LNCAP (cell line): ENCODE data around the gene CD47.

Source experiments
- CTCF ChIP-seq: fragments of 450-650 bp; IDR thresholded peaks from 2 replicates; pipeline ENCODE4 v1.5.1; 2017; ENCODE audit warnings: mild to moderate bottlenecking

The CD47 gene

GRCh38 chr3:108110934-108111333 is 20.1 kb upstream of the CD47 start:
- no peak for TF ChIP-seq CTCF

DNA sequence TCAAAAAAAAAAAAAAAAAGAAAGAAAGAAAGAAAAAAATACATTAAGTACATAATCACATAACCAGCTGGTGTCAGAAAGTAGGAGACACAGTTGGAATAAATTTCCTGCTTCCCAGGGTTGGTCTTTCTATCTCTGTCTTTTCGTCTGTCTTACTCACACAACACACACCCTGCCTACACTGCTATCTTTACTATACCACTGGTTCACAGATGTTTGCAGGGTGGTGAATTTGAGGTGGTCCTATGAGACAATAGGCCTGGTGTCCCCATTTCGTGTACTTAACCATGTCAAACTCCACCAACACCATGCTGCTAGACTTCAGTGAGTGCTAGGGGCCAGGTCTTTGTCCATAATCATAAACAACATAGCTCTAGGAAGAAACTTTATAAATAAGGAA is 17.6 kb upstream of the CD47 start:
- TF ChIP-seq CTCF: no peak

GRCh38 chr3:108106449-108106848 is 15.6 kb upstream of the CD47 start:
- TF ChIP-seq CTCF: no peak

DNA sequence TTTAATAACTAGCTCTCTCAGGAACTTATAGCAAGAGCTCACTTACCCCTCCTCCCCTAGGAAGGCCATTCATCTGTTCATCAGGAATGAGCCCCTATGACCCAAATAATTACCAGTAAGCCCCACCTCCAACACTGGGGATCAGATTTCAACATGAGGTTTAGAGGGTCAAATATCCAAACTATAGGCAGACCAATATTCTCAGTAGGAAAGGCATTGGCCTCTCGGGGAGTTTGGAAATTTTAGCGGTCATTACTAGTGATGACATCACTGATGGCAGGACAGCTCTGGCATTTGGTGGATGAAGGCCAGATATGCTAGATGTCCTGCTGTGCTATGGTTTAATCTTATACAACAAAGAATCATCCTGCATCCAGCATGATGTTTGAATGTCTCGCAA is 15.2 kb upstream of the CD47 start:
- TF ChIP-seq CTCF: no peak

DNA sequence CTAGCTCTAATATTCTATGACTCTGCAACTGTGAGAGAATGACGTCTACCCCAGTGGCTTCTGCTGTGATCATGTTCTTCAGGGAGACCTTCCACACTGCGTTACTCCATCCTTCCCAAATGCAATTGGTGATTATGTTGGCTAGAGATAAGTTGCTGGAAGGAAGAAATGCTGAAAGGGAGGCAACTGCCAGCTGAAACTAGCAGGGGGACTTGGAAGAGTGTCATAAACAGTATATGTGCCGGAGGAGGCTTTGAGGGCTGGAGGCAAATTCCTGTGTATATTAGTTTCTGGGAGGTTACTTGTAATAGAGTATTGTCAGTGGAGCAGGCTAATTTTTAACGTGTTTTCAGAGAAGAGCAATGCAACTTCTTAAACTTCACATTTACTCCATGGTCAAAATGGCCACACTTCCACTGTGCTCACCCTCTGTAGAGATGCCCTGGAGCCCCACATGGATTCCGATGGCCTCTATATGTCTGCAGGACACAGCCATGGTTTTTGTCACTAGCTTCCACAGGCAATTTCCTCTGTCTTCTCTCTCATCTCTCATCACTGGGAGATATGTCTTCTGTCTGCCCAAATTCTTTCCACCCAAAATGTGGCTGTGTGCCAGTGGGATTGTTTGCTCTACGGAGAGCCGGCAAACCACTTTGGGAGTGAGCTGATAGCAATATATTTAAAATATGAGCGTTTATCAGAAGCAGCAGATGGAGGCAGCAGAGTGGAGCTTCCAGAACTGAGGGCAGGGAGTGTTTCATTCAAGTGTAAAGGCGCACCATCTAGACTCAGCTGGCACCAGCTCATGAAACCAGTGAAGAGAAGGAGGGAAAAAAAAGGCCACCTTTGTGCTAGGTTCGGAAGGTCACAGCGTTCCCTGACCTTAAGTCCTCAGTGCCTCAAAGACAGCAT is 13.3 kb upstream of the CD47 start:
- no peak for TF ChIP-seq CTCF

DNA sequence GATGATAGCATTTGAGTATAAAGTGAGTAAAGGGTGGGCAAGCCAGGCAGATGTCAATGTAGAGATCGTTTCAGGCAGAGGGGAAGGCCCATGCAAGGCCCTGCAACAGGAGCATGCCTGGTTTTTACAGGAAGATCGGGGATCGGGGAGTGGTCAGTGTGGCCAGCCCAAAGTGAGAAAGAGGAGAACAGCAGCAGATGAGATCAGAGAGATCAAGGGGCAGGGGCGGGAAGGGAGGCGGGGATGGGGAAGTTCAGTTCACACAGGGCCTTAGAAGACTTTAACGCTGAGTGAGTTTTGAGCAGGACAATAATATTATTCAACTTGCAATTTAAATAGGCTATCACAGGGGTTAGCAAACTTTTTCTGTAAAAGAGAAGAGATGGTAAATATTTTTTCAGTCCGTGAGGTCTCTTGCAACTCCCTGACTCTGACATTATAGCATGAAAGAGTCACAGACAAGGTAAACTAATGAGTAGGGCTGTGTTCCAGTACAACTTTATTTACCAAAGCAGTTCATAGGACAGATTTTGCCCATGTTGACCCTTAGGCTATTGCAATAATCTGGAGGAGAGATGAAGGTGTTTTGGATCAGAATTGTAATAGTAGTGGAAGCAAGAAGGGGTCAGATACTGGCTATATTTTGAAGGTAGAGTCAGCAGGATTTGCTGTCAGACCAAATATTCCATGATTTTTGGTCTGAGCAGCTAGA is 12.4 kb upstream of the CD47 start:
- no peak for TF ChIP-seq CTCF

DNA sequence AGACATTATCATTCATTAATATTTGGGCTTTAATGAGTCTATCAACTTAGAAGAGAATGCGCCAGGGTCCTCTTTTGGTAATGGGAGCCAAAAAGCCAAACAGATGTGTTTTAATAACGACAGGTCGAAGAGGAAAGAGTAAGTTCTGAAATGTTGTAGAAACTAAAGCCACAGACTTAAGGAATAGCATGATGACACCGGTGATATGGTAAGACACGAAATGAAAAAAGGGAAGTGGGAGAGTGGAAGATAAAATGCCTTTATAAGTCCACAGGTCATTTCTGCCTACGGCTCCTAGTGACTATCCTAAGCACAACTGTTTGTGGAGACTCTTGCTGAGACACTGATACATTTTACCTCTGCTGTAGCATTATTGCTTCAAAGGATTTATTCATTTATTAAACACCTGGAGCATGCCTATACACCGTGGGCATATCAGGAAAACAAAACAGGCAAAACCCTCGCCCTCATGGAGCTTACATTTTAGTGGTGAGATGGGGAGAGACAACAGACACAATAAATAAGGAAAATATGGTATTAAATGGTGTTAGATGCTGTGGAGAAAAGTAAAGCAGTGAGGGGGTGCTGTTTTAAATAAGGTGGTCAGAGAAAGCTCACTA is 11.7 kb upstream of the CD47 start:
- TF ChIP-seq CTCF: no peak
